H1 (cell line): ENCODE data around the gene GREB1L. TPM values are rescaled to one million over a fixed set of nuclear protein-coding genes. Genes with fewer than 3 reads are reported as not detected.

Experiments used
- CTCF ChIA-PET: fragments of 300-600 bp; sonication (Branson Sonifier 250); formaldehyde crosslinking; loops from one replicate; lab custom pipeline; 2021; ENCODE audit not compliant: partially characterized antibody; lab: Charles Lee
- POLR2A ChIA-PET: fragments of 300-600 bp; sonication (Branson Sonifier 250); formaldehyde crosslinking; loops from one replicate; lab custom pipeline; 2021; ENCODE audit warnings: inconsistent platforms; ENCODE audit not compliant: partially characterized antibody; lab: Charles Lee
- DNase-seq, 2 experiments: peaks; one replicate each; pipeline versions ENCODE4 v3.0.0 to v3.0.0-alpha.2; 2010 to 2022; ENCODE audit warnings: low spot score in 2 of 2, low read depth in 1 of 2, mixed read lengths in 1 of 2
- FAIRE-seq: peaks from 2 replicates; lab custom pipeline; 2011; peaks lifted over from hg19 to GRCh38; lab: Jason Lieb, UNC
- H2AFZ ChIP-seq: 2 replicates; pipeline ENCODE4 v1.8.1; 2012; ENCODE audit warnings: low read length, inconsistent platforms
- H2AK5ac ChIP-seq: 2 replicates; pipeline ENCODE4 v1.6.1; 2013; ENCODE audit warnings: low read depth, low read length
- H2BK120ac ChIP-seq: replicated peaks from 2 replicates; pipeline ENCODE3; 2013; ENCODE audit warnings: low read depth, low read length, inconsistent platforms
- H2BK12ac ChIP-seq: 2 replicates; pipeline ENCODE4 v1.6.1; 2013; ENCODE audit warnings: low read depth, low read length
- H2BK15ac ChIP-seq: 2 replicates; pipeline ENCODE4 v1.6.1; 2013; ENCODE audit warnings: low read length
- H2BK20ac ChIP-seq: 2 replicates; pipeline ENCODE4 v1.6.1; 2013; ENCODE audit warnings: low read length
- H2BK5ac ChIP-seq: 2 replicates; pipeline ENCODE4 v1.6.1; 2013; ENCODE audit warnings: low read depth, low read length
- H3K14ac ChIP-seq: 2 replicates; pipeline ENCODE4 v1.6.1; 2013; ENCODE audit warnings: inconsistent platforms; ENCODE audit not compliant: insufficient read length
- H3K18ac ChIP-seq: 2 replicates; pipeline ENCODE4 v1.6.1; 2013; ENCODE audit warnings: low read length; ENCODE audit errors: extremely low read depth
- H3K23ac ChIP-seq: 2 replicates; pipeline ENCODE4 v1.6.1; 2013; ENCODE audit warnings: inconsistent platforms; ENCODE audit not compliant: insufficient read length
- H3K23me2 ChIP-seq: 2 replicates; pipeline ENCODE4 v1.6.1; 2013; ENCODE audit warnings: low read depth, low read length
- H3K27ac ChIP-seq: 2 replicates; pipeline ENCODE4 v1.6.1; 2011; ENCODE audit warnings: low read depth, low read length, inconsistent platforms
- H3K27me3 ChIP-seq, 4 experiments: replicated peaks in 1 of 4; 1 replicate in 1 of 4; 2 replicates in 3 of 4; pipeline versions ENCODE4 v1.6.1 to v1.8.1; 2011 to 2013; ENCODE audit warnings: low read length in 3 of 4, mild to moderate bottlenecking in 3 of 4, inconsistent platforms in 2 of 4, mixed read lengths in 2 of 4, moderate library complexity in 1 of 4; ENCODE audit not compliant: control insufficient read depth in 3 of 4, insufficient read depth in 3 of 4; ENCODE audit errors: extremely low read depth in 1 of 4
- H3K36me3 ChIP-seq, 4 experiments: 2 replicates each; pipeline versions ENCODE4 v1.6.1 to v1.8.1; 2011 to 2013; ENCODE audit warnings: mild to moderate bottlenecking in 4 of 4, low read length in 3 of 4, moderate library complexity in 2 of 4, control low read depth in 1 of 4, inconsistent platforms in 1 of 4; ENCODE audit not compliant: insufficient read depth in 4 of 4, control insufficient read depth in 2 of 4
- H3K4ac ChIP-seq: replicated peaks from 2 replicates; pipeline ENCODE3; 2013; ENCODE audit warnings: low read length, low read depth, mixed read lengths, inconsistent platforms; ENCODE audit not compliant: insufficient read length
- H3K4me1 ChIP-seq, 4 experiments: replicated peaks in 1 of 4; 1 replicate in 1 of 4; 2 replicates in 3 of 4; pipeline versions ENCODE4 v1.6.1 to v1.8.1; 2011 to 2013; ENCODE audit warnings: low read length in 3 of 4, inconsistent platforms in 2 of 4, mixed read lengths in 1 of 4; ENCODE audit not compliant: insufficient read depth in 4 of 4, control insufficient read depth in 3 of 4
- H3K4me2 ChIP-seq, 2 experiments: 2 replicates each; pipeline versions ENCODE4 v1.6.1 to v1.8.1; 2011 to 2013; ENCODE audit warnings: low read depth in 2 of 2, low read length in 2 of 2, control low read depth in 1 of 2, inconsistent platforms in 1 of 2, mild to moderate bottlenecking in 1 of 2; ENCODE audit not compliant: insufficient read depth in 1 of 2
- H3K4me3 ChIP-seq, 4 experiments: fragments of 200-600, 300-600 bp in 1 of 4; sonication (generic), shearing (Covaris generic), sonication (Bioruptor Twin) in 1 of 4; 2 replicates each; pipeline versions ENCODE4 v1.5.1 to v1.8.1; 2011 to 2016; ENCODE audit warnings: low read length in 4 of 4, low read depth in 3 of 4, control low read depth in 2 of 4, inconsistent platforms in 2 of 4, mild to moderate bottlenecking in 2 of 4, mixed read lengths in 1 of 4, moderate library complexity in 1 of 4; ENCODE audit not compliant: insufficient read depth in 2 of 4; ENCODE audit errors: extremely low read depth in 1 of 4
- H3K56ac ChIP-seq: replicated peaks from 2 replicates; pipeline ENCODE3; 2013; ENCODE audit warnings: low read depth, mild to moderate bottlenecking, mixed read lengths, low read length, inconsistent platforms; ENCODE audit not compliant: insufficient read length
- H3K79me1 ChIP-seq: 2 replicates; pipeline ENCODE4 v1.6.1; 2013; ENCODE audit warnings: low read depth, low read length, control low read depth
- H3K79me2 ChIP-seq, 2 experiments: 2 replicates each; pipeline versions ENCODE4 v1.6.1 to v1.8.1; 2012 to 2013; ENCODE audit warnings: low read length in 2 of 2, mild to moderate bottlenecking in 2 of 2, inconsistent platforms in 1 of 2; ENCODE audit not compliant: insufficient read depth in 2 of 2, control insufficient read depth in 1 of 2
- H3K9ac ChIP-seq, 4 experiments: replicated peaks in 1 of 4; 1 replicate in 1 of 4; 2 replicates in 3 of 4; pipeline versions ENCODE4 v1.6.1 to v1.8.1; 2011 to 2013; ENCODE audit warnings: low read depth in 3 of 4, low read length in 3 of 4, control low read depth in 2 of 4, mild to moderate bottlenecking in 2 of 4, moderate library complexity in 2 of 4, inconsistent platforms in 1 of 4; ENCODE audit errors: extremely low read depth in 1 of 4
- H3K9me3 ChIP-seq, 2 experiments: 2 replicates each; pipeline versions ENCODE4 v1.6.1 to v1.8.1; 2012 to 2013; ENCODE audit warnings: mild to moderate bottlenecking in 2 of 2, moderate library complexity in 2 of 2, control low read depth in 1 of 2, inconsistent platforms in 1 of 2, low read depth in 1 of 2, low read length in 1 of 2, mixed read lengths in 1 of 2; ENCODE audit not compliant: insufficient read depth in 2 of 2
- H4K20me1 ChIP-seq, 2 experiments: replicated peaks in 1 of 2; 2 replicates each; pipeline versions ENCODE3 to v1.8.1; 2011 to 2013; ENCODE audit warnings: inconsistent platforms in 2 of 2, low read length in 2 of 2, mild to moderate bottlenecking in 1 of 2; ENCODE audit not compliant: insufficient read depth in 2 of 2, control insufficient read depth in 1 of 2
- H4K5ac ChIP-seq: 2 replicates; pipeline ENCODE4 v1.6.1; 2013; ENCODE audit warnings: low read length, low read depth, mixed read lengths, inconsistent platforms; ENCODE audit not compliant: insufficient read length
- H4K8ac ChIP-seq: 2 replicates; pipeline ENCODE4 v1.8.0; 2013; ENCODE audit warnings: mild to moderate bottlenecking, moderate library complexity, low read length, inconsistent platforms; ENCODE audit not compliant: insufficient read depth; ENCODE audit errors: extremely low read depth
- H4K91ac ChIP-seq: replicated peaks from 2 replicates; pipeline ENCODE3; 2013; ENCODE audit warnings: low read length, mixed read lengths, inconsistent platforms; ENCODE audit not compliant: insufficient read length
- CEBPB ChIP-seq: IDR thresholded peaks from 2 replicates; pipeline ENCODE4 v1.6.1; 2012; ENCODE audit warnings: low read depth, low read length
- CTBP2 ChIP-seq: IDR thresholded peaks from 2 replicates; pipeline ENCODE4 v1.7.0; 2011; ENCODE audit warnings: borderline replicate concordance, mild to moderate bottlenecking, moderate library complexity, mixed read lengths, low read length; ENCODE audit not compliant: insufficient read depth, insufficient read length
- EZH2 ChIP-seq: fragments of 200-600 bp; sonication (generic); IDR thresholded peaks from 2 replicates; pipeline ENCODE4 v1.7.1; 2012; ENCODE audit warnings: low read depth, mild to moderate bottlenecking, moderate library complexity, low read length, inconsistent platforms; ENCODE audit not compliant: severe bottlenecking
- GABPA ChIP-seq: IDR thresholded peaks from 2 replicates; pipeline ENCODE4 v1.6.1; 2011; ENCODE audit warnings: mild to moderate bottlenecking, low read length, moderate library complexity, borderline replicate concordance; ENCODE audit not compliant: insufficient read depth
- PHF8 ChIP-seq: fragments of 200-600 bp; sonication (generic); conservative IDR thresholded peaks from 2 replicates; pipeline ENCODE4 v1.7.1; 2012; ENCODE audit warnings: low read depth, mild to moderate bottlenecking, inconsistent platforms, low read length, moderate library complexity
- POLR2AphosphoS5 ChIP-seq: IDR thresholded peaks from 2 replicates; pipeline ENCODE4 v1.6.1; 2011; ENCODE audit warnings: low read depth, low read length
- POU5F1 ChIP-seq: IDR thresholded peaks from 2 replicates; pipeline ENCODE4 v1.6.1; 2011; ENCODE audit warnings: low read depth, mild to moderate bottlenecking, low read length, moderate library complexity
- RAD21 ChIP-seq, 2 experiments: IDR thresholded peaks in 1 of 2; conservative IDR thresholded peaks in 1 of 2; 2 replicates each; pipeline ENCODE4 v1.6.1; 2011; ENCODE audit warnings: low read depth in 2 of 2, low read length in 2 of 2, improper control_type of control experiment in 1 of 2, inconsistent platforms in 1 of 2, mild to moderate bottlenecking in 1 of 2, moderate library complexity in 1 of 2
- RFX5 ChIP-seq: IDR thresholded peaks from 2 replicates; pipeline ENCODE4 v1.6.1; 2011; ENCODE audit warnings: low read depth, low read length, improper control_type of control experiment, borderline replicate concordance
- SP2 ChIP-seq: IDR thresholded peaks from 2 replicates; pipeline ENCODE4 v1.6.1; 2012; ENCODE audit warnings: mild to moderate bottlenecking, low read length, inconsistent platforms
- SUZ12 ChIP-seq: fragments of 200-600 bp; sonication (generic); IDR thresholded peaks from 2 replicates; pipeline ENCODE4 v1.6.1; 2012; ENCODE audit warnings: mild to moderate bottlenecking, inconsistent platforms, low read length, moderate library complexity, mixed read lengths
- TAF1 ChIP-seq: IDR thresholded peaks from 2 replicates; pipeline ENCODE4 v1.6.1; 2011; ENCODE audit warnings: mild to moderate bottlenecking, low read depth, low read length
- TEAD4 ChIP-seq: IDR thresholded peaks from 2 replicates; pipeline ENCODE4 v1.6.1; 2012; ENCODE audit warnings: low read depth, low read length, inconsistent platforms, mixed read lengths
- WGBS, 2 experiments: shearing (Covaris generic) in 1 of 2; methylation state at CpG; one replicate each; pipeline versions ENCODE4 v1.1.6 to v1.1.7; 2013 to 2015; ENCODE audit warnings: low lambda C conversion rate in 2 of 2, mixed read lengths in 2 of 2, inconsistent platforms in 1 of 2, low coverage in 1 of 2, missing lambda C conversion rate in 1 of 2; ENCODE audit not compliant: insufficient replicate concordance in 2 of 2, insufficient coverage in 1 of 2, insufficient read length in 1 of 2; ENCODE audit errors: extremely low coverage in 1 of 2, missing lambda C conversion rate in 1 of 2; 5-methylcytosine and 5-hydroxymethylcytosine counted together
- polyA plus RNA-seq, 7 experiments: library from polyadenylated mRNA; depleted of rRNA in 3 of 7; stranded (reverse) in 5 of 7; unstranded in 2 of 7; fragments of >200 nt in 5 of 7; fragments of 200-250 nt in 2 of 7; gene quantifications; 1 replicate in 5 of 7; 2 replicates in 1 of 7; 4 replicates in 1 of 7; pipeline versions ENCODE4 v1.2.1 to v1.2.3, GENCODE V29; 2011 to 2013; ENCODE audit warnings: missing spikeins in 2 of 7, mixed read lengths in 2 of 7
- total RNA-seq: library from RNA; stranded (reverse); fragmentation: NEBNext Ultra II Directional; extraction: Animal tissue kit (Norgen Biotek cat#: 25700); gene quantifications from 2 replicates; pipeline ENCODE4 v1.2.1, GENCODE V29; 2021

GREB1L gene
- total and polyA plus RNA-seq, 2 of the 8 experiments (the other 6 are each of a cell fraction or from before 2014, with no cell fraction given), result 0.34 to 1.6 TPM

DNA sequence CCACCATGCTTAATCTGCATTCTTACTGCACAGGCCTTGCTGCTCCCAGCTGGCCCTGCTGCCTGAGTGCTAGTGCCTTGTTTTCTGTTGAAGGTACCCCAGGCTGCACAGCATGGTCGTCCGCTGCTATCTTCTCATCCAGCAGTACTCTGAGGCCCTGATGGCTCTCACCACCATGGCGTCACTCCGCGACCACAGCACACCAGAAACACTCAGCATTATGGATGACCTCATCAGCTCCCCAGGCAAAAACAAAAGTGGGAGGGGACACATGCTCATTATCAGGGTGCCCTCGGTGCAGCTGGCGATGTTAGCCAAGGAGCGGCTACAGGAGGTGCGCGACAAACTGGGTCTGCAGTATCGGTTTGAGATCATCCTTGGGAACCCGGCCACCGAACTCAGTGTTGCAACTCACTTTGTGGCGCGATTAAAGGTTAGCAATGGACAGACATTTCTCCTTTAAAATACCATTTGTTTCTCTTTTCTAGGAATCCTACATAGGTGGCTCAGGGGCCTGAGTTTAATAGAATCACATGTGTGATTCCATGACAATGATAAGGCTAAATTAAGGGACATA, 248.0 kb downstream of the GREB1L start:
- no peaks in the 10 kb centered on the region; a peak in 1 of 7 replicates for H3K27me3 ChIP-seq
- H4K8ac ChIP-seq, result no peak overlapping the region
- no peaks in the 10 kb centered on the region for H3K9me3 ChIP-seq
- ChIA-PET POLR2A (interaction anchor here (1.5 kb wide), 1 partner anchor 23 kb away, joined by 3 read pairs; no protein-coding TSS in a partner anchor), CTCF (interaction anchor here (0.7 to 3.2 kb wide), 18 partner anchors 8 to 372 kb away, joined by 3 to 32 read pairs (median 4); no protein-coding TSS in a partner anchor)
- H2BK20ac ChIP-seq, result no peak overlapping the region
- no peak overlapping the region for H3K23ac ChIP-seq
- no peak overlapping the region for H3K4me2 ChIP-seq
- H3K79me2 ChIP-seq, result no peaks in the 10 kb centered on the region
- no peak overlapping the region for H3K4ac ChIP-seq
- no peak overlapping the region for H2BK15ac ChIP-seq
- no peak for DNase-seq
- H3K9ac ChIP-seq, result no peak overlapping the region
- FAIRE-seq, result no peak
- no peaks in the 10 kb centered on the region for H4K20me1 ChIP-seq
- no peak overlapping the region for H3K14ac ChIP-seq
- no peak overlapping the region for H3K56ac ChIP-seq
- no peak overlapping the region for H3K18ac ChIP-seq
- H2AK5ac ChIP-seq, result no peak overlapping the region
- no peaks in the 10 kb centered on the region for H3K79me1 ChIP-seq
- H2BK5ac ChIP-seq, result no peak overlapping the region
- H2BK12ac ChIP-seq, result no peak overlapping the region
- no peak overlapping the region for H4K91ac ChIP-seq
- H3K27ac ChIP-seq, result no peak overlapping the region
- H2BK120ac ChIP-seq, result no peak overlapping the region
- H2AFZ ChIP-seq, result no peak overlapping the region
- H3K23me2 ChIP-seq, result no peaks in the 10 kb centered on the region
- WGBS, 2 experiments, result 90% methylated on average over 15 of the region's 15 CpGs; no CpG with 5 or more reads in 1 of the 2 experiments
- H3K36me3 ChIP-seq, result no peaks in the 10 kb centered on the region; a peak in 1 of 8 replicates
- no peak overlapping the region for H4K5ac ChIP-seq
- no peak overlapping the region for H3K4me3 ChIP-seq
- no peaks in the 10 kb centered on the region; a peak in 1 of 7 replicates for H3K4me1 ChIP-seq
- TF ChIP-seq EZH2, result no peak
- TF ChIP-seq TAF1, result no peak
- no peak for TF ChIP-seq CTBP2
- TF ChIP-seq CEBPB, result no peak
- no peak for TF ChIP-seq PHF8
- TF ChIP-seq RAD21 (IDR thresholded peaks at IDR 0.05 in 1 of 2, conservative IDR thresholded peaks at IDR 0.05 in 1 of 2; ENCODE audit: low read depth in 2 of 2, low read length in 2 of 2), result no peak
- TF ChIP-seq SUZ12, result no peak
- TF ChIP-seq RFX5, result no peak
- no peak for TF ChIP-seq POLR2AphosphoS5
- no peak for TF ChIP-seq GABPA
- no peak for TF ChIP-seq SP2
- no peak for TF ChIP-seq POU5F1
- TF ChIP-seq TEAD4, result no peak
